ENCODE results near the gene CHRNE.
A peak's percentile ranks its signal among the peaks of the same experiment; 100 is the strongest.
"Not testable (repeated sequence)": the region's sequence is repeated elsewhere in the genome, so short reads cannot be mapped to it uniquely, and the experiment has no call there.

The CHRNE gene

DNA sequence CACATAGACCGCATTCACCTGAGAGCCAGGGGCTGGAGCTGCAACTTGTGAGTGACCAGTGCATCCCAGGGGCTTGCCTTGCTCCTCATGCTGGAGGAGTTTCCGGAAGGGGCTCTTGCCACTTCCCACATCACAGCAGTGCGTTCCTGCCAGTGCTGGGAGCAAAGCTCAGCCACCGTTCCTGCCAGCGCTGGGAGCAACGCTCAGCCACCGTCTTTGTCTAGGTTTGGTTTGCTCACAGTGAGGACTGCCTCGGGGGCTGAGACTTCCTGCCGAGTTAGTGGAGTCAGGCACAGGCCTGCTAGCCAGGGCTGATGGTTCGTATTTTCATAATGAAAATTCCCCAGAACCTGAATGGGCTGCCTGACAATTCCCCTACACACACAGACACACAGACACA, 5.4 kb upstream of the CHRNE start:
- no peak for DNase-seq (ENCODE audit: low read depth in 2 of 2, low spot score in 1 of 2)

DNA sequence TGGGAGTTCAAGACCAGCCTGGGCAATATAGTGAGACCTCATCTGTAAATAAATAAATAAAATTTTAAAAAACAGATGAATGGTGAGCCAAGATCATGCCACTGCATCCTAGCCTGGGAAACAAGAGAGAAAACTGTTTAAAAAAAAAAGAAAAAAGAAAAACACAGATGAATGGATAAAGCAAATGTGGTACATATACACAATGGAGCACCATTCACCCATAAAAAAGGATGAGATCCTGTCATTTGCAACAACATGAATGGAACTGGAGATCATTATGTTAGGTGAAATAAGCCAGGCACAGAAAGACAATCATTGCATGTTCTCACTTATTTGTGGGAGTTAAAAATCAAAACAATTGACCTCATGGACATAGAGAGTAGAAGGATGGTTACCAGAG, 3.7 kb upstream of the CHRNE start:
- DNase-seq (ENCODE audit: low read depth in 2 of 2, low spot score in 1 of 2) = not testable (repeated sequence)

DNA sequence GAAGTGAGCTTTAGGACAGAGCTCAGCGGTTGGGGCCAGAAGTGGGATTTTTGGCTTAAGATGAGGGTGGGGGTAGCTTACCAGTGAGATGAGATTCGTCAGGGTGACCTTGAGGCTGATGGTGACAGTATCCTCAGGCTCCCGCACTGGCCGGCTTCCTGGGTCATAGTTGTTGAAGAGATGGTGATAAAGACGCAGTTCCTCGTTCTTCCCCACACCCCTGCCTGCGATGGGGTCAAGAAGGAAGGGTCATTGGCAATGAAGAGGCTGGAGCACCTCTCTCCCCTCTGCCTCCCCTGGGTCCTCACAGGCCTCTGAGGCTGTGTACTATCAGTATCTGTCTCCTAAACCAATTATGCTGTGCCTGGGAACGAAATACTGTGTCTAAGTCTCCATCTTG, 358 bp downstream of the CHRNE start:
- no peak for DNase-seq (ENCODE audit: low read depth in 2 of 2, low spot score in 1 of 2)

DNA sequence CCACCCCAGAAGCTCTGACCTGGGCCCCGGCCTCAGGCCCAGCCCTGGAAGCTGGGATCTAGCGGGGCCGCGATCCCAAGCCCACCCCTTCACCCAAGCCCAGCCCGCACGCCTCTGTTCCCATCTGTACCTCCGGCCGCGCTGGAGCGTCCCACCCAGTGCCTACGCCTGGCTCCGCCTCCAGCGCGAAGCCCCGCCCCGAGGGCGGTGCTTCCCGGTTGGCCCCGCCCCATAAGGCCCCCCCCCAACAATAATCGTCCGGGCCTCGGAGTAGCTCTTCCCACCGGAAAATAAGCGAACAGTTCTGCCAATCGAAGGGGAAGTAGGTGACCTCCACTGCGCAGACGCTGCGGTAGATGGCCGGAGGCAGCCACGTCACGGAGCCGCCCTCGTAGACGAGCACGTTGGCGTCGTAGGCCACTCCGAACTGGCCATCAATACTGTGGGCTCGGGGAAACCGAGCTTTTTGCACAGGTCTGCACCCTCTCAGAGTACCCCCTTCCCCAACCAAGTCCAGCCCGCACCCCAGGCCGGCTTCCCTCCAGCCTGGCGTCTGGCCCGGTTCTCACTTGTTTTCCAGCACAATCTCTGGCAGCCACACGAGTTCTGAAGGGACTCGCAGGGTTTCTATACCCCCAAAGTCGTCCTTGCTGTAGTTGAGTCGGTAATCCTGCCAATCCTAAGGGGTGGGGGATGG, 1.1 kb downstream of the CHRNE start:
- DNase-seq (ENCODE audit: low read depth in 2 of 2, low spot score in 1 of 2) = no peak

DNA sequence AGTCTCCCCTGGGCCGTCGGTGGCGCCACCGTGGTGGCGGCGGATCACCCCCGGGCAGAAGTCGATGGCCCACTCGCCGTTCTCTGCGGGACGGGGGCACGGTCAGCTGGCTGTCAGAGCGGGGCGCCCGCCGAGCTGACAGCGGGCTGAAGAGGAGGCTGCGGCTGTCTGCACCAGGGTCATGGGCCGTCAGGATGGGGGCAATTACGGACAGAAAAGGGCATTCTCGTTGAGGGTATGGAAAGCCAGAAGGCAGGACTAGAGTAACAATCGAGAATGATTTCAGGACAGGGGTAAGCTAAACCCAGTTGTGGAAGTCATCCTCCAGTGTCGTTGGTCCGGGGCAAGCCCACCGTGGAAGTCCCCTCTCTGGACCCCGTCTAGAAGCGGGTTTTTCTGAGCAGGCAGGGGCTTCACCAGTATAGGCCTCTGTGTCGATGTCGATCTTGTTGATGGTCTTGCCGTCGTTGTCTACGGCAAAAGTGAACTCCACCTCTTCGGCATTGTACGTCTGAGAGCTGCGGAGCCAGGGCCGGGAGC, 1.7 kb downstream of the CHRNE start:
- no peak for DNase-seq (ENCODE audit: low read depth in 2 of 2, low spot score in 1 of 2)

DNA sequence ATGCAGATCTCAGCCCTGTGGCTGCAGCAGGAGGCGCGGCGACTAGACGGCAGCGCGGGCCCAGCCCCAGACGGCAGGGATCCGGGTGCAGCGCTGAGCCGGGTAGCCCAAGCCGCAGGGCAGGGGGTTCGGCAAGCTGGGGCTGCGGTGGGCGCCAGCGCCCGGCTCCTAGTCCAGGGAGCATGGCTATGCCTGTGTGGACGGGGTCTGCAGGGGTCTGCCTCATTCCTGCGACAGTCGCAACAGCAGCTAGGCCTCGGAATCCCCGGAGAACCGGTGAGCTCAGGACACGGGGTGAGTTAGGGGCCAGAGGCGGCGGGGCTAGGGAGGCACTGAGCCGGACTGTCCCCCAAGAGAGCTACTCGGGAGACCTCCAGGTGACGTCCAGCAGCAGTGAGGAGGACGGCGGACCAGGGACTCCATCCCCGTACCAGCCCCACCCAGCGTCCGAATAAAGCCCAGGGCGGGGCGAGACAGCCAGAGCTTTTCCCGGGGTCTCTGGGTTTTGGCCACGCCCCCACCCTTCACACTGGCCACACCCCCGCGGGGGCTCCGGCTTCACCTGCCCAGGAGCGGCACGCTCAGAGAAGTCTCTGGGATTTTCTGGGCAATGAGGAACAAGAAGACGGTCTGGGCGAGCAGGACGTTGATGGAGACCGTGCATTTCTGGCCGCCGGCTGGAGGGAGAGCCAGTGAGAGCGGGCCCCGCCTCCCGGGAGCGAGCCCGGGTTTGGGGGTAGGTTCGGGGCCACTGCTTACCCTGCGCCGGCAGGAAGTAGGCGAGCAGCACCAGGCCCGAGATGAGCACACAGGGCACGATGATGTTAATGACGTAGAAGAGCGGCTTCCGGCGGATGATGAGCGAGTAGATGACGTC, 2.4 kb downstream of the CHRNE start:
- DNase-seq (ENCODE audit: low read depth in 2 of 2, low spot score in 1 of 2) = peak in 1 of 2 donors; percentile 24

DNA sequence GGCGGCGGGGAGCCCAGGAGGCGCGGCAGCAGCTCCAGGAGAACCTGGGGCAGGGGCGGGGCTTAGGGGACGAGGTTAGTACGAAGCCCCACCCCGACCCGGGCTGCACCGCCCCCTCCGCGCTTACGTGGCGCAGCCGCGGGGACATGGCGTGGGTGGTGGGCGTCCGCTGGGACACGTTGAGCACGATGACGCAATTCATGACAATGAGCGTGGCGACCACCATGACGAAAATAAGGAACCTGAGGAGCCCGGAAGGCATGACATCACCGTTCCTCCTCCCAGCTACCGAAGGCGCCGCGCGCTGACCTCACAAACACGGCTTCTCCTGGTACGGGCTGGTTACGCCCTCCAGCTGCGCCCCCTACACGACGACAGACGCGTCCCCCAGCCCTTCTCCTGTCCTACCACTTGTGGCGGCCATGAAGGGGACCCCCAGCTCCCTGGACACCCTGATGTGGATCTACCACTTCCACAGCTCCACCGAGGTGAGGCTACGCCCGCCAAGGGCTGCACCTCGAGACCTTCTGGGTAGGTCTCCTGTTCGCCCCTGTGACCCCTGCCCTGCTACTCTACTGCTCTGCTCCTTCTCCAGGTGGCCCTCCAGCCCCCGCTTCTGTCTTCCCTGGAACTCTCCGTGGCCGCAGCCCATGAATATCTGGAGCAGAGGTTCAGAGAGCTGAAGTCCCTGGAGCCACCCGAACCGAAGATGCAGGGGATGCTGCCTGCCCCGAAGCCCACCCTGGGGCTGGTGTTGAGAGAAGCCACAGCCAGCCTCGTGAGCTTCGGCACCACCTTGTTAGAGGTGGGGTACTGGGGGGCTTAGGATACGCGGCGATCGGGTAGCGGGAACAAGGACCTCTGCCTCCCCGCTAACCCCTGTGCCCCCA, 3.3 kb downstream of the CHRNE start, which contains the start of gene C17orf107:
C17orf107 (plus strand) TSS at position 196 of the 890 bp plus-strand sequence; CDS start at position 423, 227 bp downstream.
- DNase-seq (ENCODE audit: low read depth in 2 of 2, low spot score in 1 of 2) = peak; percentile 93 to 95

DNA sequence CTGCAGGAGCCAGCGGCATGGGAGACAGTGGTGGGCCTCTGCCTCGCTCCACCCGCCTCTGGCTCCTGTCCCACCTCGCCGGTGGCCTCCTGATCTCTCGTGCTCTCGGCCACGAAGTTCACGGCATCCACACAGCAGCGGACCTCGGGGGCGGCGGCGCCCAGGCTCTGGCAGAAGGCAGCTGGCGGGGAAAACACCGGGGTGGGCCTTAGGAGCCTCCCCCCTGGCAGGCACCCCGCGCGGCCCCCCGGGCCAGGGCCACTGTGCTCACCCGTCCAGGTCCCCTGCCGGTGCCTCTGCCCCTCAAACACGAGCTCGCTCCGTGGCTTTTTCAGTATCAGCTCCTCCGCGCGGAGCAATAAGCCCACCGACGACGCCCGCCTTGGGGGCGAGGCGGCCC, 4.0 kb downstream of the CHRNE start:
- DNase-seq (ENCODE audit: low read depth in 2 of 2, low spot score in 1 of 2) = no peak

DNA sequence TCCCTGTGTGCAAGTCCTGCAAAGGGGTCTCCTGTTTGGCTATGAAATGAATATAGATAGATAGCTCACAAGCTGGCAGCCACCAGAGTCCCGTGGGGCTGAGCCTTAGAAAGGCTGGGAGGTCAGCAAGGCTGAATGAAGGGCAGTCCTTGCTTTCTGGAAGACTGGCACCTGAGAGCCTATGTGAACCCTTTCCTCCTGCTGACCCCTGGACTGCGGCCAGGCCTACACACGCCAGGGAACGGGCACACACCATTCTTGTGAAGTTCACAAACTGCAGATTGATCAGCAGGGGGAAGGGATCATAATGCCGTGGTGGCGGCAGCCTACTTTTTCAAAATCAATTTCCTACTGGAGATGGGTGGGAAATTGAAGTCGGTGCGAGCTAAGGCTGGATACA, 4.5 kb downstream of the CHRNE start:
- DNase-seq (ENCODE audit: low read depth in 2 of 2, low spot score in 1 of 2) = no peak

DNA sequence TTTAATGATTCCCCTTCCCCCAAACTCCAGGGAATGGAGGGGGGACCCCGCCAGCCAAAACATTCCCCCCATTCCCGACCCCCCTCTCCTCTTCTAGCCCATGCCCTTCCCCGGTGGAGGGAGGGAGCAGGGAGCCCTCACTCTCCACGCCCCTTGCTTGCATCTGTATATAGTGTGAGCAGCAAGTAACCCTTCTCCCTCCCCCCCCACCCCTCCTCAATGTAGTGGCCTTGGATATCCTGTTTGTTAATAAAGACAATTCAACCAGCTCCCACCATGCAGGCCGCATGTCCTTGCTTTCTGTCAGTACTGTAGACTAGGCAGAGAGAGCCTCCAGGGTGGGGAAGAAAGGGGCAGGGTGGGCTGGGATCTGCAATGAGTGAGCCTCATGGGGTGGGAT, 5.1 kb downstream of the CHRNE start:
- DNase-seq (ENCODE audit: low read depth in 2 of 2, low spot score in 1 of 2) = no peak

DNA sequence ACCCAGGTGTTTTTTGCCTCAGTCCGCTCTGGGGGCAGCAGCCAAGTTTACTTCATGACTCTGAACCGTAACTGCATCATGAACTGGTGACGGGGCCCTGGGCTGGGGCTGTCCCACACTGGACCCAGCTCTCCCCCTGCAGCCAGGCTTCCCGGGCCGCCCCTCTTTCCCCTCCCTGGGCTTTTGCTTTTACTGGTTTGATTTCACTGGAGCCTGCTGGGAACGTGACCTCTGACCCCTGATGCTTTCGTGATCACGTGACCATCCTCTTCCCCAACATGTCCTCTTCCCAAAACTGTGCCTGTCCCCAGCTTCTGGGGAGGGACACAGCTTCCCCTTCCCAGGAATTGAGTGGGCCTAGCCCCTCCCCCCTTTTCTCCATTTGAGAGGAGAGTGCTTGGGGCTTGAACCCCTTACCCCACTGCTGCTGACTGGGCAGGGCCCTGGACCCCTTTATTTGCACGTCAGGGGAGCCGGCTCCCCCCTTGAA, 5.7 kb downstream of the CHRNE start:
- no peak for DNase-seq (ENCODE audit: low read depth in 2 of 2, low spot score in 1 of 2)

DNA sequence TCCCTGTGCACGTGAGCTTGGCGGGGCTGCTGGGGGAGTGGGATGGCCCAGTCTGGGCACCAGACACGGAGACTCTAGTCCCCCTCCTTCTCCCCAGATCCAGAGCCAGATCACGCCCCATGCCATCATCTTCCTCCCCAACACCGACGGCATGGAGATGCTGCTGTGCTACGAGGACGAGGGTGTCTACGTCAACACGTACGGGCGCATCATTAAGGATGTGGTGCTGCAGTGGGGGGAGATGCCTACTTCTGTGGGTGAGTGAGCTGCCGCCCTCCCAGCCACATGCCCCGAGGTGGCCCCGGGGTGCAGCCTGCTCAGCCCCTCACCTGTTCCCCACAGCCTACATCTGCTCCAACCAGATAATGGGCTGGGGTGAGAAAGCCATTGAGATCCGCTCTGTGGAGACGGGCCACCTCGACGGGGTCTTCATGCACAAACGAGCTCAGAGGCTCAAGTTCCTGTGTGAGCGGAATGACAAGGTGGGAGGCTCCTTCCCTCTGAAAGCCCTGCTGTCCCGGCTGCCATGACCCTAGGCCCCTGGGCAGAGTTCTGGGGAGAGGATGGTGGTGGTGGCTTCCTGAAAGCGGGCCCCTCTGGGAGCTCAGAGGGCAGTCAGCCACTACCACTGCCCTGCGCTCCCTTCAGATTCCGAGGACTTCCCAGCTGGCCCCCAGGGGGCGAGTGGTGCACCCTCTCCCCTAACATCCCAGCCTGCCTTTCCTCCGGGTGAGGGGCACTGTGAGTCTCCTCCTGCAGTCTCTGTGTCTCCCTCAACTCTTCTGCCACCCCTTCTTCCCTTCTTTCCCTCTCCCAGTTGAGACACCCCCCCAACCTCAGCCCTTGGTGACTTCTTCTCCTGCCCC, 6.3 kb downstream of the CHRNE start:
- DNase-seq (ENCODE audit: low read depth in 2 of 2, low spot score in 1 of 2) = no peak

DNA sequence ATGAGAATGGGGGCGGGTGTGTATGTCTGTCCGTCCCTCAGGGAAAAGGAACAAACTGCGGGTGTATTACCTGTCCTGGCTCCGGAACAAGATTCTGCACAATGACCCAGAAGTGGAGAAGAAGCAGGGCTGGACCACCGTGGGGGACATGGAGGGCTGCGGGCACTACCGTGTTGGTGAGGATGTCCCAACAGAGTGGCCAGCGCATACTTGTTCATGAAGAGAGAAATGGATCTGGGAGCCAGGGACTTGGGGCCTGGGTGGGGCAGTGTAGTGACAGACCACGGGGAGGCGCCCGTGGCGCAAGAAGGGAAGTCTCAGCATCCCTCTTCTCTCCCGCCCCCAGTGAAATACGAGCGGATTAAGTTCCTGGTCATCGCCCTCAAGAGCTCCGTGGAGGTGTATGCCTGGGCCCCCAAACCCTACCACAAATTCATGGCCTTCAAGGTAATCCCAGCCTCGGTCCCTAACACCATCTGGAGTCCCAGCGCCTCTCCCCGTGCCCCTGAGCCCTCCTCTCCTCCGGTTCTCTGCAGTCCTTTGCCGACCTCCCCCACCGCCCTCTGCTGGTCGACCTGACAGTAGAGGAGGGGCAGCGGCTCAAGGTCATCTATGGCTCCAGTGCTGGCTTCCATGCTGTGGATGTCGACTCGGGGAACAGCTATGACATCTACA, 7.1 kb downstream of the CHRNE start:
- no peak for DNase-seq (ENCODE audit: low read depth in 2 of 2, low spot score in 1 of 2)

DNA sequence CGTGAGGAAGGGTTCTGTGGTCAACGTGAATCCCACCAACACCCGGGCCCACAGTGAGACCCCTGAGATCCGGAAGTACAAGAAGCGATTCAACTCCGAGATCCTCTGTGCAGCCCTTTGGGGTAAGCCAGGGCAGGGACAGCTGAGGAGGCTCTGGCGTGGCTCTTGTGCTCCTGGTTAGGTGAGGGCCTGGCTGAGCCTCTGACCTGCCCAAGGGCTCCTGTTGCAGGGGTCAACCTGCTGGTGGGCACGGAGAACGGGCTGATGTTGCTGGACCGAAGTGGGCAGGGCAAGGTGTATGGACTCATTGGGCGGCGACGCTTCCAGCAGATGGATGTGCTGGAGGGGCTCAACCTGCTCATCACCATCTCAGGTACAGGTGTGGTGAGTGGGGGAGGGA, 7.8 kb downstream of the CHRNE start:
- no peak for DNase-seq (ENCODE audit: low read depth in 2 of 2, low spot score in 1 of 2)

DNA sequence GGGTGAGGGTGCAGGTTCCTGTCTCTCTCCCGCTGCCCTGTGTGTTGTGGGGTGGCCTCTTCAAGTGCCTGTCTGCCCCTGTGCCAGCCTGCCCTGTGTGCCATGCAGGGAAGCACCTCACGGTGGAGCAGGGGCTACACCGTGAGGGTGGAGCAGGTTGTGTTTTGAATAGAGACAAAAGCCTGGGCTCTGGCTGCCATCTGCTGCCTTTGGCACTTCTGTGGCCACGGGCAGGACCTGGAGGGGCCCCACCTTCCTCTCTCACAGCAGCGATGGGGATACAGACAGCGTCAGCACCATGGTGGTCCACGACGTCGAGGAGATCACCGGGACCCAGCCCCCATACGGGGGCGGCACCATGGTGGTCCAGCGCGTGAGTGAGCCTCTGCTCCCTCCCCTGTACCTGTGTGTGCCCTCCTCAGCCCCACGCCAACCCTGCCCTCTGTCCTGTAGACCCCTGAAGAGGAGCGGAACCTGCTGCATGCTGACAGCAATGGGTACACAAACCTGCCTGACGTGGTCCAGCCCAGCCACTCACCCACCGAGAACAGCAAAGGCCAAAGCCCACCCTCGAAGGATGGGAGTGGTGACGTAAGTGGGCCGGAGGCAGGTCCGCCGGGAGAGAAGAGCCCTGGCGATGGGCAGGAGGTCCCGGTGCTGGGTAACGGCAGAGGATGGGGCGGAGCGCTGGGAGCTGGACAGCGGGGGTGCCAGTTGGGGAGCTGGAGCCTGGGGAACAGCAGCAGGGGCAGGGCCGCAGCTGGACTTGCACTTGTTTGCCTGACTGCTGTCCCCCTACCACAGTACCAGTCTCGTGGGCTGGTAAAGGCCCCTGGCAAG, 9.0 kb downstream of the CHRNE start:
- DNase-seq (ENCODE audit: low read depth in 2 of 2, low spot score in 1 of 2) = no peak

DNA sequence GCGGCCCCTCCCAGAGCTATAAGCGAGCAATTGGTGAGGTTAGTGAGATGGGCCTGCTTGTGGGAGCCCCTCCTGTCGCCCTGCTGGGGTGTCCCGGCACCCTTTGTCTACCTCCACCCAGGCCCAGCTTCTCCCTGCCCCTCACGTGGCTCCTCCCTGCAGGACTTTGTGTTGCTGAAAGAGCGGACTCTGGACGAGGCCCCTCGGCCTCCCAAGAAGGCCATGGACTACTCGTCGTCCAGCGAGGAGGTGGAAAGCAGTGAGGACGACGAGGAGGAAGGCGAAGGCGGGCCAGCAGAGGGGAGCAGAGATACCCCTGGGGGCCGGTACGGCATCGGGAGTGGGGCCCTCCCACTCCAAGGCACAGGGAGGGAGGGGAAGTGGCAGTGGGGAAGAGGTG, 9.6 kb downstream of the CHRNE start:
- no peak for DNase-seq (ENCODE audit: low read depth in 2 of 2, low spot score in 1 of 2)

DNA sequence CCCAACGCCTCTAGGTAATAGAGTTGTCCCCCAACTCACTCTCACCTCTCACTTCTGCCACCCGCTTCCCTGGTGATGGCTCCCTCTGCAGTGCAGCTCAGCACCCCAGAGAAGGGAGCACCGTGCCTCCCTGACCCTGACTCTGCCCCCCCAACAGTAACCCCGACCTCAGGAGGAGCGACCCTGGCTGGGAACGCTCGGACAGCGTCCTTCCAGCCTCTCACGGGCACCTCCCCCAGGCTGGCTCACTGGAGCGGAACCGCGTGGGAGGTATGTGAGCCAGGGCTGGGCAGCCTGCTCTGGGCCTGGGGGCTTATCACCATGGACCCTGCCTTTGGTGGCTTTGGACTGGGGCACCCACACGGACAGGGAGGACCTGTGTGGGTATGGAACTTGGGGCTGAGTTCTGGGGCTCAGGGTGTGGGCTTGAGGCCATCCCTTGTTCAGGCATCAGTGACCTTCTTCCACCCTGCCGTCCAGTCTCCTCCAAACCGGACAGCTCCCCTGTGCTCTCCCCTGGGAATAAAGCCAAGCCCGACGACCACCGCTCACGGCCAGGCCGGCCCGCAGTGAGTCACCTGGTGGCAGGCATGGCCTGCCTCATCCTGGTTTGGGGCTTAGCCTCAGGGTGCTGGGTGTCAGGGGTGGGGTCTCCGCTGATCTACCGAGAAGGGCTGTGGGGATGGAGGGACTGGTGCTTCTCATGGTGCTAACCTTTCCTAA, 10.2 kb downstream of the CHRNE start:
- no peak for DNase-seq (ENCODE audit: low read depth in 2 of 2, low spot score in 1 of 2)
